Body of pancreas (tissue), 4 donors: ENCODE measurements around the gene CDK14. TPM values are rescaled to one million over a fixed set of nuclear protein-coding genes. Genes with fewer than 3 reads are reported as not detected.

Experiments used
- ATAC-seq: fragments of 150-250 bp; one replicate; pipeline ENCODE4 v1.9.1; 2016
- DNase-seq, 4 donors: peaks; one replicate each; pipeline ENCODE4 v3.0.0-alpha.2; 2019
- H3K27ac ChIP-seq, 4 donors: fragments of 200-600 bp; sonication (generic); 1 replicate in 3 of 4; 2 replicates in 1 of 4; pipeline versions ENCODE4 v1.5.1 to v1.6.1; 2016 to 2019; ENCODE audit warnings: mild to moderate bottlenecking in 1 of 4, mixed read lengths in 1 of 4, moderate library complexity in 1 of 4
- H3K27me3 ChIP-seq, 2 donors: fragments of 200-600 bp; sonication (generic); one replicate each; pipeline ENCODE4 v1.6.0; 2016; ENCODE audit warnings: mild to moderate bottlenecking in 1 of 2
- H3K36me3 ChIP-seq, 2 donors: fragments of 200-600 bp; sonication (generic); replicated peaks in 1 of 2; 2 replicates each; pipeline ENCODE4 v1.5.1; 2016; ENCODE audit warnings: low read depth in 2 of 2; ENCODE audit not compliant: insufficient read depth in 1 of 2
- H3K4me1 ChIP-seq: fragments of 200-600 bp; sonication (generic); one replicate; pipeline ENCODE4 v1.6.0; 2016
- H3K4me3 ChIP-seq, 2 donors: fragments of 200-600 bp; sonication (generic); 1 replicate in 1 of 2; 2 replicates in 1 of 2; pipeline ENCODE4 v1.5.1; 2016 to 2019
- H3K9me3 ChIP-seq, 3 donors: fragments of 200-600 bp; sonication (generic); 1 replicate in 2 of 3; 2 replicates in 1 of 3; pipeline ENCODE4 v1.5.1; 2016
- POLR2A ChIP-seq, 3 donors: fragments of 450-650 bp; IDR thresholded peaks; one replicate each; pipeline ENCODE4 v1.6.1; 2016; ENCODE audit warnings: antibody characterized with exemption in 3 of 3, mild to moderate bottlenecking in 2 of 3
- WGBS, 2 donors: methylation state at CpG; one replicate each; pipeline ENCODE4 v1.1.5; 2017; 5-methylcytosine and 5-hydroxymethylcytosine counted together
- intact Hi-C: fragments of 100-400 bp; cut with DNase I; formaldehyde crosslinking; loops from one replicate; pipeline ENCODE4 v1.15.1; 2023
- total RNA-seq, 2 donors: library from RNA; depleted of rRNA; stranded (reverse); fragments of >200 nt; gene quantifications; one replicate each; pipeline ENCODE4 v1.1.0, GENCODE V29; 2016
- TF ChIP-seq, protein P1 (sequence below), 7 experiments: fragments of 450-650 bp in 4 of 7; fragments of 200-600 bp in 3 of 7; sonication (generic) in 3 of 7; IDR thresholded peaks; one replicate each; pipeline ENCODE4 v1.5.1; 2016 to 2019; ENCODE audit warnings: antibody characterized with exemption in 7 of 7

CDK14 gene
- total RNA-seq, 2 donors from 2014 or later = 21.8 to 35.6 TPM

DNA sequence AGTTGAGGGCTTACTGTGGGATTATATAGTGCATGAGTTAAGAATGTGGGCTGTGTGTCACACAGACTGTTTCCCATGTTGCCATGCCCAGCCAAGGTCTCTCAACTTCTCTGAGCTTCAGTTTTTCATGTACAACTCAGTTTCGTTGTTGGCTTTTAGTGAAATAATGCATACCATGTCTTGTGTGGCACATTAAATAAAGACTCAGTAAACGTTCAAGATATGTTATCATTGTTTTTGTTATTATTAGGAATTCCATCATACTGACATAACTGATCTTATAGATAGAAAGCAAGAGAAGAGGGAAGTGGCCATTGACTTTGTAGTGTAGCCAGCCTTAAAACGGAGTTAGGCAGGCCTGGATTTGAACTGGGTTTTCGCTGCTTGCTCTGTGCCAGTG lies 2.9 kb downstream of the CDK14 start:
- DNase-seq (no peak), ATAC-seq (no peak)
- no peak overlapping the region for H3K27ac ChIP-seq
- H3K4me1 ChIP-seq = peaks cover 23% of the 10 kb centered on the region
- H3K27me3 ChIP-seq = no peaks in the 10 kb centered on the region
- no peaks in the 10 kb centered on the region for H3K9me3 ChIP-seq
- intact Hi-C loops = no loop called here
- WGBS, 2 donors = 56 to 60% methylated on average over 4 of the region's 4 CpGs
- no peaks in the 10 kb centered on the region for H3K36me3 ChIP-seq
- TF ChIP-seq POLR2A (IDR thresholded peaks at IDR 0.05) = no peak
- no peak overlapping the region for H3K4me3 ChIP-seq

DNA sequence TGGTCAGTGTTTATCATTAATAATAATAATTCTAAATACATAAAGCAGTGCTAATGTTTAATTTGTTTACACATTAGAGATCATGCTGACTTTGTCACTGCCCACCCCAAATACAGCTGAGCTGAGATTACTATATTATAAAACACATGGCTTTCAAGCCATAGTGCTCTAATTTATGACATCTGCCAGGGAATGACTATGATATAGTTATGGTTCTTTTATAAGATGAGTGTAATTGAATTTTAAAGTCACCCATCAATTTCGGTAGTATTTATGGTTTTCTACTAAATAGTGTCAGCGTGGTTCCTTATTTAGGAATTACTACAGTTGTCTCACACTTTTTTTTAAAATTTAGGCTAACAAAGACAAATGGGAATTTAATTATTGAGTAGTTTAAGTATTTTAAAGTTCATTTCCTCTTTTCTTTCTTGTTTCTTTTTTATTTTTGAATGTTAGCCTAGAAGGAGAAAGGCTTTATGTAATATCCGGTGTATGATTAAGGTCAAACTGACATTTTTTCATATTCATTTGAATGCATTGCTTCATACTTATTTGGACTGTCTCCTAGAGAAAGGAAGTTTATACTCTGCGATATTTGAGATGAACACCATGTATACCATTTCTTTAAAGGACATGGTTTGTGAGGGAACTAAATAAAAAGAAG lies 3.9 kb downstream of the CDK14 start:
- 63 to 69% methylated on average over 4 of the region's 4 CpGs for WGBS, 2 donors
- no peaks in the 10 kb centered on the region for H3K36me3 ChIP-seq
- H3K4me3 ChIP-seq = no peak overlapping the region
- no peak for TF ChIP-seq POLR2A (IDR thresholded peaks at IDR 0.05)
- TF ChIP-seq, protein P1, sequence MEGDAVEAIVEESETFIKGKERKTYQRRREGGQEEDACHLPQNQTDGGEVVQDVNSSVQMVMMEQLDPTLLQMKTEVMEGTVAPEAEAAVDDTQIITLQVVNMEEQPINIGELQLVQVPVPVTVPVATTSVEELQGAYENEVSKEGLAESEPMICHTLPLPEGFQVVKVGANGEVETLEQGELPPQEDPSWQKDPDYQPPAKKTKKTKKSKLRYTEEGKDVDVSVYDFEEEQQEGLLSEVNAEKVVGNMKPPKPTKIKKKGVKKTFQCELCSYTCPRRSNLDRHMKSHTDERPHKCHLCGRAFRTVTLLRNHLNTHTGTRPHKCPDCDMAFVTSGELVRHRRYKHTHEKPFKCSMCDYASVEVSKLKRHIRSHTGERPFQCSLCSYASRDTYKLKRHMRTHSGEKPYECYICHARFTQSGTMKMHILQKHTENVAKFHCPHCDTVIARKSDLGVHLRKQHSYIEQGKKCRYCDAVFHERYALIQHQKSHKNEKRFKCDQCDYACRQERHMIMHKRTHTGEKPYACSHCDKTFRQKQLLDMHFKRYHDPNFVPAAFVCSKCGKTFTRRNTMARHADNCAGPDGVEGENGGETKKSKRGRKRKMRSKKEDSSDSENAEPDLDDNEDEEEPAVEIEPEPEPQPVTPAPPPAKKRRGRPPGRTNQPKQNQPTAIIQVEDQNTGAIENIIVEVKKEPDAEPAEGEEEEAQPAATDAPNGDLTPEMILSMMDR (IDR thresholded peaks at IDR 0.05) = no peak
- peaks cover 18% of the 10 kb centered on the region for H3K4me1 ChIP-seq
- no peak for ATAC-seq
- H3K9me3 ChIP-seq = no peaks in the 10 kb centered on the region
- no peak overlapping the region for H3K27ac ChIP-seq
- no peaks in the 10 kb centered on the region for H3K27me3 ChIP-seq
- no peak for DNase-seq
- intact Hi-C loops = no loop called here

DNA sequence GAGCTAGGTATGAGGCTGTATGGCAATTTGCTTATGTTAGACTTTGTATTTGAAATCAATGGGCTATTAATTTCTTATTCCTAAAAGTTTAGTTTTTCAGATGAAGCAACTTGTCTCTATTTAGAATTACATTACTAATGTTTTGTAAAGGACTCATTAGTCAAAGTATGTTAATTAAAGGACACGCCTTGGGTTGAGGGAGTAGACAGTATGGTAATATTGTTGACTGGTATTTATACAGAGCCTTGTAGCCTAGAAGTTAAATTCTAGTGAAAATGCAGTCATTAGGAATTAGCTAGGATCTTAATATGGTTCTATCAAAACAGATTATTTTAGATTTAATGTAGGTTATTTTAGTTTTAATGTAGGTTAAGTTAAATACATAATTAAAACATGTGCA lies 6.2 kb downstream of the CDK14 start:
- H3K36me3 ChIP-seq = no peaks in the 10 kb centered on the region
- H3K4me3 ChIP-seq = no peak overlapping the region
- H3K4me1 ChIP-seq = peaks cover 12% of the 10 kb centered on the region
- WGBS, 2 donors = 81 to 89% methylated on average over 1 of the region's 1 CpG
- intact Hi-C loops = no loop called here
- ATAC-seq (no peak), DNase-seq (no peak)
- no peak for TF ChIP-seq POLR2A (IDR thresholded peaks at IDR 0.05)
- TF ChIP-seq, protein P1 (IDR thresholded peaks at IDR 0.05) = no peak
- H3K27me3 ChIP-seq = no peaks in the 10 kb centered on the region
- no peak overlapping the region for H3K27ac ChIP-seq
- H3K9me3 ChIP-seq = no peaks in the 10 kb centered on the region

DNA sequence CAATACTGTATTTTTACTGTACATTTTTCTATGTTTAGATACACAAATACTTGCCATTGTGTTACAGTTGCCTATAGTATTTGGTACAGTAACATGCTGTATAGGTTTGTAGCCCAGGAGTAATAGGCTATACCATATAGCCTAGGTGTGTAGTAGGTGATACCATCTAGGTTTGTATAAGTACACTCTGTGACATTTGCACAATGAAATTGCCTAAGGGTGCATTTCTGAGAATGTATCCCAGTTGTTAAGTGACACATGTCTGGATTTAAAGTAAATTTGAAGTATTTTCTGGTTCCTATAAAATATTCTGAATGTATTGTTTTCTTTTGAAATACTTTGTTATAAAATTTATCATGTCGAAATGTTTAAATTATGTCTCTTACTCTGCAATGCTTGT lies 7.2 kb downstream of the CDK14 start:
- Histone ChIP-seq H3K27me3 (no peaks in the 10 kb centered on the region), H3K27ac (no peak overlapping the region), H3K4me1 (peaks cover 7% of the 10 kb centered on the region), H3K4me3 (no peak overlapping the region), H3K9me3 (no peaks in the 10 kb centered on the region), H3K36me3 (no peaks in the 10 kb centered on the region)
- no peak for TF ChIP-seq POLR2A (IDR thresholded peaks at IDR 0.05)
- TF ChIP-seq, protein P1 (IDR thresholded peaks at IDR 0.05) = no peak
- WGBS, 2 donors = 81 to 83% methylated on average over 1 of the region's 1 CpG
- intact Hi-C loops = no loop called here
- ATAC-seq = no peak
- no peak for DNase-seq

DNA sequence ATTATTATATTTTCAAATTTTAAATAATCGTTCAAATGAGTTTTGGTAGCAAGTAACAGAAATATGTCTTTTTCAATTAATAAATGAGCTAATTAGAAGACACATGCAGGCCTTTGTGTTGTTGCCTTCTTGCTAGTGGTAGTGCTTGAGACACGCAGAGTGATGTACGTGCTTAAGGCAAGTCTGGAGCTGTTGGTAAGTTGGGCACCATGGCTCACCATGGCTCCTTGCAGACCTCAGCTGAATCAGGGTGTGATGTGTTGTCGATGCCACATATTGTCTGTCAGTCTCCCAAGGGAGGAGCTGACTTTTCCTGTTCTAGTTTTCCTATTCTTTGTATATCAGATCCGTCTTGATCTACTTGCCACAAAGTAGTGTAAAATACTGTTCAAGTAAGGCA lies 8.3 kb downstream of the CDK14 start:
- Histone ChIP-seq H3K4me3 (no peak overlapping the region), H3K9me3 (no peaks in the 10 kb centered on the region), H3K4me1 (peaks cover 1% of the 10 kb centered on the region), H3K27ac (no peak overlapping the region), H3K36me3 (no peaks in the 10 kb centered on the region), H3K27me3 (no peaks in the 10 kb centered on the region)
- intact Hi-C loops = no loop called here
- no peak for TF ChIP-seq POLR2A (IDR thresholded peaks at IDR 0.05)
- TF ChIP-seq, protein P1 (IDR thresholded peaks at IDR 0.05) = no peak
- no peak for ATAC-seq
- WGBS, 2 donors = 82 to 86% methylated on average over 5 of the region's 5 CpGs
- no peak for DNase-seq
